ENCODE results near the gene TMEM183A. TPM values are rescaled to one million over a fixed set of nuclear protein-coding genes. Genes with fewer than 3 reads are reported as not detected.

TMEM183A gene
- total RNA-seq, 4 donors from 2014 or later = 69.2 to 75.8 (median 72.8) TPM

DNA sequence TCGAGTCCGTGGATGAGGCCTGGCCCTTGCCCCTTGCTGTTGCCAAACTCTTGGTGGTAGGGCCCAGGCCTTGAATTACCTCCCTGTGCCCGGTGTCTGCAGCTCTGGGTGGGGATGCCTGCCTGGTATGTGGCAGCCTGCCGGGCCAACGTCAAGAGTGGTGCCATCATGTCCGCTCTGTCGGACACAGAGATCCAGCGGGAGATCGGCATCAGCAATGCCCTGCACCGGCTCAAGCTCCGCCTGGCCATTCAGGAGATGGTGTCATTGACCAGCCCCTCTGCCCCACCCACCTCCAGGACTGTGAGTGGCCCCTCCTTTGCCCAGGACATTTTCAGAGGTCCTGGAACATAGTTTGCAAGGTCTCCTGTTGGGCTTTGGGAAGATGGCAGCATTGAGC is 52.9 kb downstream of the TMEM183A start:
- ATAC-seq (ENCODE audit: low FRiP score) = no peak
- TF ChIP-seq CTCF (IDR thresholded peaks at IDR 0.05) = no peak
- DNase-seq (ENCODE audit: low spot score) = no peak

GRCh38 chr1:203063287-203063686 is 56.1 kb downstream of the TMEM183A start:
- TF ChIP-seq CTCF (IDR thresholded peaks at IDR 0.05) = no peak
- ATAC-seq (ENCODE audit: low FRiP score) = no peak
- DNase-seq (ENCODE audit: low spot score) = no peak

DNA sequence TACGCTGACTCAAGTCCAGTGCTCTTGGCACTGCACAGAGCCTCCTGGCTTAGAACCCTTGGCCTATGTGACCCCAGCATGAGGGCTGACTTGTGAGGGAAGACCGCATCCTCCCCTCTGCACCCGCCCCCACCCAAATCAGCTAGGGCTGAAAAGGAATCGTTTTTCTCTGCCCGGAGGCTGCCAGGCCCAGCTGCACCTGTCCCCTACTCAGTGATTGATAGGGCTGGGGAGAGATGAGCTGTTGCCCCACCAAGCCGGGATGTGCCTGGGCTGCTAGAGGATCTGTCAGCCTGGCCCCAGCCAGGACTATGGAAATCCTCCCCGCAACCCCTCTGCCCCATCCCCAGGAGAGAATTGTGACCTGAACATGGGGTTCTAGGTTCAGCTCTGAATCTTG is 58.0 kb downstream of the TMEM183A start:
- no peak for TF ChIP-seq CTCF (IDR thresholded peaks at IDR 0.05)
- DNase-seq (ENCODE audit: low spot score) (no peak), ATAC-seq (ENCODE audit: low FRiP score) (no peak)

- ATAC-seq (ENCODE audit: low FRiP score) = no peak
- TF ChIP-seq CTCF (IDR thresholded peaks at IDR 0.05) = no peak
- no peak for DNase-seq (ENCODE audit: low spot score)
Measured at GRCh38 chr1:203065986-203066385, 58.8 kb downstream of the TMEM183A start.

DNA sequence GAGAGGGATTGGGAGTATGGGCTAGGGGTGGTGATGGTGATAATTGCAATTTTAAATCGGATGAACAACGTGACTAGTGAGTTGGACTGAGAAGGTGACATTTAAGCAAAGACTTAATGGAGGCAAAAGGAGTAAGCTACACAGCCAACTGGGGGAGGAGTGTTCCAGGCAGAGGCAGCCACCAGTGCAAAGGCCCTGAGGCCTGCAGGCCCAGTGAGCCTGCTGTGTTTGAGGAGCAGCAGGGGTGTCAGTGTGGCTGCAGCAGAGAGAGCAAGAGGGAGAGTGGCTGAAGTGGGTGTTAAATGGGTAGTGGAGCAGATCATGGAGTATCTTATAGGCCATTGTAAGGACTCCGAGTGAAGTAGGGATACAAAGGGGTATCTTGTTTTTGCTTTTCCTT is 59.8 kb downstream of the TMEM183A start:
- TF ChIP-seq CTCF (IDR thresholded peaks at IDR 0.05) = no peak
- ATAC-seq (ENCODE audit: low FRiP score) = no peak
- no peak for DNase-seq (ENCODE audit: low spot score)

GRCh38 chr1:203069030-203069747 is 62.0 kb downstream of the TMEM183A start:
- no peak for ATAC-seq (ENCODE audit: low FRiP score)
- no peak for DNase-seq (ENCODE audit: low spot score)
- TF ChIP-seq CTCF (IDR thresholded peaks at IDR 0.05) = no peak

- DNase-seq (ENCODE audit: low spot score) (no peak), ATAC-seq (ENCODE audit: low FRiP score) (no peak)
- TF ChIP-seq CTCF (IDR thresholded peaks at IDR 0.05) = no peak
Measured at GRCh38 chr1:203072002-203072602, 64.9 kb downstream of the TMEM183A start.

Measured in omental fat pad (tissue), 4 donors.